ENCODE results near the gene DDX54. TPM values are rescaled to one million over a fixed set of nuclear protein-coding genes. Genes with fewer than 3 reads are reported as not detected.

DDX54 gene
- polyA plus RNA-seq, 3 donors, result 7.9 to 32.2 (median 13.6) TPM

GRCh38 chr12:113108308-113108707, 77.0 kb downstream of the DDX54 start:
- H3K4me3 Mint-ChIP-seq, result no peak overlapping the region
- H4K20me1 ChIP-seq (ENCODE audit: insufficient read depth, low read length), result no peaks in the 10 kb centered on the region
- H3K4me1 Mint-ChIP-seq, result peaks cover 5% of the 10 kb centered on the region
- H3K36me3 Mint-ChIP-seq, result no peaks in the 10 kb centered on the region
- H2AFZ ChIP-seq (ENCODE audit: insufficient read depth, low read depth, low read length, poor library complexity, severe bottlenecking), result no peak overlapping the region
- WGBS (ENCODE audit: insufficient coverage), result 100% methylated on average over 1 of the region's 4 CpGs
- no peak for DNase-seq
- peaks cover 0 to 4% of the 10 kb centered on the region in 2 donors for H3K4me1 ChIP-seq (ENCODE audit: control insufficient read depth in 1 of 2, insufficient read depth in 2 of 2, low read length in 2 of 2)
- no peak overlapping the region for H3K4me2 ChIP-seq (replicated peaks; ENCODE audit: extremely low read depth, low read length, poor library complexity, severe bottlenecking)
- H3K27ac ChIP-seq (ENCODE audit: low read depth in 1 of 2, low read length in 2 of 2), result no peak overlapping the region
- H3K9me3 ChIP-seq (replicated peaks in 1 of 2; ENCODE audit: control insufficient read depth in 1 of 2, insufficient read depth in 1 of 2, low read length in 2 of 2), result no peaks in the 10 kb centered on the region
- peaks cover 8 to 26% (median 22%) of the 10 kb centered on the region in 3 donors for H3K27me3 Mint-ChIP-seq (ENCODE audit: low read depth in 3 of 3)
- H3K9ac ChIP-seq (ENCODE audit: insufficient read depth, low read length, poor library complexity, severe bottlenecking), result no peak overlapping the region
- TF ChIP-seq, protein P1, sequence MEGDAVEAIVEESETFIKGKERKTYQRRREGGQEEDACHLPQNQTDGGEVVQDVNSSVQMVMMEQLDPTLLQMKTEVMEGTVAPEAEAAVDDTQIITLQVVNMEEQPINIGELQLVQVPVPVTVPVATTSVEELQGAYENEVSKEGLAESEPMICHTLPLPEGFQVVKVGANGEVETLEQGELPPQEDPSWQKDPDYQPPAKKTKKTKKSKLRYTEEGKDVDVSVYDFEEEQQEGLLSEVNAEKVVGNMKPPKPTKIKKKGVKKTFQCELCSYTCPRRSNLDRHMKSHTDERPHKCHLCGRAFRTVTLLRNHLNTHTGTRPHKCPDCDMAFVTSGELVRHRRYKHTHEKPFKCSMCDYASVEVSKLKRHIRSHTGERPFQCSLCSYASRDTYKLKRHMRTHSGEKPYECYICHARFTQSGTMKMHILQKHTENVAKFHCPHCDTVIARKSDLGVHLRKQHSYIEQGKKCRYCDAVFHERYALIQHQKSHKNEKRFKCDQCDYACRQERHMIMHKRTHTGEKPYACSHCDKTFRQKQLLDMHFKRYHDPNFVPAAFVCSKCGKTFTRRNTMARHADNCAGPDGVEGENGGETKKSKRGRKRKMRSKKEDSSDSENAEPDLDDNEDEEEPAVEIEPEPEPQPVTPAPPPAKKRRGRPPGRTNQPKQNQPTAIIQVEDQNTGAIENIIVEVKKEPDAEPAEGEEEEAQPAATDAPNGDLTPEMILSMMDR (IDR thresholded peaks at IDR 0.05), result no peak
- H3K36me3 ChIP-seq (replicated peaks in 1 of 2; ENCODE audit: control insufficient read depth in 1 of 2, insufficient read depth in 2 of 2, low read length in 2 of 2), result no peaks in the 10 kb centered on the region
- no peak overlapping the region for H3K4me3 ChIP-seq (replicated peaks in 1 of 3; ENCODE audit: low read depth in 2 of 3, low read length in 3 of 3)
- peaks cover 0 to 7% (median 0%) of the 10 kb centered on the region in 7 donors for H3K9me3 Mint-ChIP-seq
- H3K27ac Mint-ChIP-seq, result no peak overlapping the region
- intact Hi-C loops (cut with micrococcal nuclease), result no loop called here
- H3K27me3 ChIP-seq (ENCODE audit: control insufficient read depth in 2 of 2, insufficient read depth in 2 of 2, low read length in 2 of 2), result peaks cover 0 to 5% of the 10 kb centered on the region in 2 donors
- H3K79me2 ChIP-seq (ENCODE audit: insufficient read depth, low read length), result no peaks in the 10 kb centered on the region

Small RNA genes within 50 kb of the gene (small RNA-seq; reads per million reads assigned to genes)
- gene MIR7106 (ENCODE audit: insufficient read length, low read depth), result not detected
- not detected for gene RF00019 (ENCODE audit: insufficient read length, low read depth)

Other genes with a start within 250 kb of the DDX54 start
- gene OAS3, start 247.0 kb downstream of the DDX54 start, polyA plus RNA-seq, result 10 to 100 TPM; 22.0 to 54.3 (median 41.9) TPM
- 10 to 100 TPM; 27.7 to 55.9 (median 40.1) TPM for gene OAS2, start 207.0 kb downstream of the DDX54 start, polyA plus RNA-seq
- gene DTX1, start 128.7 kb downstream of the DDX54 start, polyA plus RNA-seq, result under 1 TPM in 2 of 3 donors, not detected in 1; 0.04 TPM
- gene RASAL1, start 49.7 kb downstream of the DDX54 start, polyA plus RNA-seq, result not detected
- under 1 TPM in 1 of 3 donors, not detected in 2; 0.14 TPM for gene CFAP73, start 35.8 kb downstream of the DDX54 start, polyA plus RNA-seq
- 10 to 100 TPM in 2 of 3 donors, 1 to 10 TPM in 1; 4.9 to 17.6 (median 16.4) TPM for gene RITA1, start 243 bp upstream of the DDX54 start, polyA plus RNA-seq
- gene TPCN1, start 36.0 kb upstream of the DDX54 start, polyA plus RNA-seq, result 100 to 1,000 TPM in 1 of 3 donors, 10 to 100 TPM in 2; 20.4 to 110 (median 34.9) TPM
- gene SLC8B1, start 149.6 kb upstream of the DDX54 start, polyA plus RNA-seq, result 10 to 100 TPM; 21.6 to 46.0 (median 32.4) TPM
- 10 to 100 TPM in 1 of 3 donors, 1 to 10 TPM in 2; 8.5 to 12.4 (median 8.8) TPM for gene PLBD2, start 173.1 kb upstream of the DDX54 start, polyA plus RNA-seq
- gene SDS, start 218.4 kb upstream of the DDX54 start, polyA plus RNA-seq, result 1 to 10 TPM in 2 of 3 donors, under 1 TPM in 1; 0.89 to 2.3 (median 1.1) TPM
- gene SDSL, start 236.9 kb upstream of the DDX54 start, polyA plus RNA-seq, result 10 to 100 TPM in 1 of 3 donors, 1 to 10 TPM in 2; 4.6 to 10.0 (median 6.5) TPM